Brain pericyte (primary cell): Measurements from ENCODE around the gene SLC35B2.

Experiments
- DNase-seq: peaks from one replicate; pipeline ENCODE4 v3.0.0-alpha.2; 2012; ENCODE audit warnings: low read depth, low spot score

Gene SLC35B2

GRCh38 chr6:44268095-44268628 is 10.8 kb upstream of the SLC35B2 start:
- no peak for DNase-seq

- no peak for DNase-seq
Measured at GRCh38 chr6:44267252-44267651, 9.9 kb upstream of the SLC35B2 start.

GRCh38 chr6:44266347-44266746 is 9.0 kb upstream of the SLC35B2 start:
- DNase-seq, result no peak

GRCh38 chr6:44265722-44266233 is 8.4 kb upstream of the SLC35B2 start:
- DNase-seq, result no peak

- no peak for DNase-seq
Measured at GRCh38 chr6:44265007-44265721, 7.8 kb upstream of the SLC35B2 start, which contains the start of gene NFKBIE. NFKBIE (minus strand) TSS chr6:44265551; CDS start chr6:44265346, 205 bp downstream.

- no peak for DNase-seq
Measured at GRCh38 chr6:44264154-44265006, 7.1 kb upstream of the SLC35B2 start.

GRCh38 chr6:44263354-44264100 is 6.2 kb upstream of the SLC35B2 start:
- no peak for DNase-seq

- DNase-seq, result no peak
Measured at GRCh38 chr6:44262467-44263353, 5.4 kb upstream of the SLC35B2 start.

- DNase-seq, result no peak
Measured at GRCh38 chr6:44261581-44261980, 4.3 kb upstream of the SLC35B2 start.

GRCh38 chr6:44260451-44261297 is 3.3 kb upstream of the SLC35B2 start:
- no peak for DNase-seq

GRCh38 chr6:44260011-44260410 is 2.7 kb upstream of the SLC35B2 start:
- DNase-seq, result no peak

GRCh38 chr6:44258921-44259320 is 1.6 kb upstream of the SLC35B2 start:
- no peak for DNase-seq

- DNase-seq, result no peak
Measured at GRCh38 chr6:44258325-44258863, 1.1 kb upstream of the SLC35B2 start.

GRCh38 chr6:44257753-44258324 is 511 bp upstream of the SLC35B2 start:
- no peak for DNase-seq

GRCh38 chr6:44256775-44257024 is 628 bp downstream of the SLC35B2 start:
- DNase-seq, result no peak

- DNase-seq, result no peak
Measured at GRCh38 chr6:44255871-44256774, 1.2 kb downstream of the SLC35B2 start.

- DNase-seq, result no peak
Measured at GRCh38 chr6:44255105-44255808, 2.1 kb downstream of the SLC35B2 start.
